B cell (primary cell): Measurements from ENCODE around the gene NHP2.

Source experiments
- EZH2 ChIP-seq: IDR thresholded peaks from 2 replicates; pipeline ENCODE4 v1.6.1; 2012; ENCODE audit warnings: borderline replicate concordance, low read depth, mild to moderate bottlenecking, moderate library complexity, low read length; ENCODE audit not compliant: insufficient read depth, poor library complexity, severe bottlenecking
- TF ChIP-seq, protein P1 (sequence below): fragments of 200-600 bp; IDR thresholded peaks from one replicate; pipeline ENCODE4 v1.8.0; 2022; ENCODE audit warnings: antibody characterized with exemption, mild to moderate bottlenecking

DNA sequence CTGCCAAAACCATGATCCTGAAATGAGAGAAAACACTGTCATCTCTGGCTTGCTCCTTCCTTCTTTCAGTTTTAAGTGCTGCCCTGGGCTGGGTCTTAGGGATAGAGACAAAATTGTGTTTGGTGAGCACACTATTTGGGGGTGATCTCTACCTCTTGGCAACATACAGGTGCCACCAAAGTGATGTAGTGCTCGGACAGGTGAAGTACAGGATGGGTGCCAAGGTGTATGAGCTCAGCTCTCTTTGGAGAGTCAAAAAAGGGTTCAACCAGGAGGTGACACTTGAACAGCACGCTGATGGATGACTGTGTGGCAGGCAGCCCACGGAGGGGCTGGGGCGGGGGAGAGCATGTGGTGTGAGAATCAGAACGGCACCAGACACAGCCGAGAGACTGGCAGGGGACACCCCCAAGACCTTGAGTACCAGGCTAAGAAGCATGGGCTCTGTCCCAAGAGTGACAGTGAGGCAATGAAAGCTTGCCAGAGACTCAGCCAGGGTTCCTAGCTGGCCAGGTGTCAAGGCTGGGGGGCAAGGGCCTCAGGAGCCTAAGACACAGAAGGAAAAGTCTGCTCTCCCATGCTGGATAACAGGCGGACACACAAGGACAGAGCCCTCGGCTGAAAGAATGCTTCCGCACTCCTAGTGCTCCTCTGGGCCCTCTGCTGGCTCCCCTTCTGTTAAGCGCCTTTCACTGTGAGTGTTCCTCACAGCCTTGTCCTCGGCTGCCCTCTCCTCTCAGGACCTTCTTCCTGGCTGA is 2.5 kb downstream of the NHP2 start:
- TF ChIP-seq, protein P1, sequence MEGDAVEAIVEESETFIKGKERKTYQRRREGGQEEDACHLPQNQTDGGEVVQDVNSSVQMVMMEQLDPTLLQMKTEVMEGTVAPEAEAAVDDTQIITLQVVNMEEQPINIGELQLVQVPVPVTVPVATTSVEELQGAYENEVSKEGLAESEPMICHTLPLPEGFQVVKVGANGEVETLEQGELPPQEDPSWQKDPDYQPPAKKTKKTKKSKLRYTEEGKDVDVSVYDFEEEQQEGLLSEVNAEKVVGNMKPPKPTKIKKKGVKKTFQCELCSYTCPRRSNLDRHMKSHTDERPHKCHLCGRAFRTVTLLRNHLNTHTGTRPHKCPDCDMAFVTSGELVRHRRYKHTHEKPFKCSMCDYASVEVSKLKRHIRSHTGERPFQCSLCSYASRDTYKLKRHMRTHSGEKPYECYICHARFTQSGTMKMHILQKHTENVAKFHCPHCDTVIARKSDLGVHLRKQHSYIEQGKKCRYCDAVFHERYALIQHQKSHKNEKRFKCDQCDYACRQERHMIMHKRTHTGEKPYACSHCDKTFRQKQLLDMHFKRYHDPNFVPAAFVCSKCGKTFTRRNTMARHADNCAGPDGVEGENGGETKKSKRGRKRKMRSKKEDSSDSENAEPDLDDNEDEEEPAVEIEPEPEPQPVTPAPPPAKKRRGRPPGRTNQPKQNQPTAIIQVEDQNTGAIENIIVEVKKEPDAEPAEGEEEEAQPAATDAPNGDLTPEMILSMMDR = no peak
- TF ChIP-seq EZH2 = no peak
